Ovary (tissue), 9 donors: ENCODE data around the gene DDX25. TPM values are rescaled to one million over a fixed set of nuclear protein-coding genes. Genes with fewer than 3 reads are reported as not detected.

Experiments
- DNase-seq, 5 donors: peaks; one replicate each; pipeline ENCODE4 v3.0.0-alpha.2; 2019 to 2020
- H3K27ac ChIP-seq, 2 donors: fragments of 200-600 bp; one replicate each; pipeline versions ENCODE4 v1.5.1 to v1.8.0; 2019 to 2022
- H3K27me3 ChIP-seq: fragments of 200-600 bp; one replicate; pipeline ENCODE4 v1.8.0; 2022
- H3K36me3 ChIP-seq: fragments of 200-600 bp; sonication (generic); one replicate; pipeline ENCODE4 v1.5.1; 2019
- H3K4me1 ChIP-seq: one replicate; pipeline ENCODE4 v1.8.1; 2013; ENCODE audit warnings: mild to moderate bottlenecking, moderate library complexity; ENCODE audit not compliant: insufficient read depth
- H3K4me3 ChIP-seq: fragments of 200-600 bp; sonication (generic); one replicate; pipeline ENCODE4 v1.5.1; 2017
- H3K9me3 ChIP-seq, 2 donors: fragments of 200-600 bp in 1 of 2; sonication (generic) in 1 of 2; one replicate each; pipeline versions ENCODE4 v1.5.1 to v1.8.1; 2013 to 2019; ENCODE audit warnings: mild to moderate bottlenecking in 1 of 2, moderate library complexity in 1 of 2
- CTCF ChIP-seq, 3 donors: fragments of 450-650 bp in 2 of 3; fragments of 200-600 bp in 1 of 3; IDR thresholded peaks; one replicate each; pipeline versions ENCODE4 v1.5.1 to v1.8.0; 2016 to 2022; ENCODE audit warnings: antibody characterized with exemption in 3 of 3, mild to moderate bottlenecking in 1 of 3
- EP300 ChIP-seq: sonication (generic); formaldehyde crosslinking; IDR thresholded peaks from one replicate; pipeline ENCODE4 v1.6.1; 2017; ENCODE audit warnings: antibody characterized with exemption
- POLR2A ChIP-seq: fragments of 450-650 bp; IDR thresholded peaks from one replicate; pipeline ENCODE4 v1.6.1; 2017; ENCODE audit warnings: antibody characterized with exemption, mild to moderate bottlenecking, moderate library complexity
- WGBS, 3 donors: extraction: QIAGEN DNeasy Blood & Tissue Kit in 1 of 3; methylation state at CpG; one replicate each; pipeline versions ENCODE4 v1.1.5 to v1.1.7; 2013 to 2017; 5-methylcytosine and 5-hydroxymethylcytosine counted together
- intact Hi-C, 4 donors: fragments of 100-400 bp; cut with DNase I; formaldehyde crosslinking; loops; one replicate each; pipeline versions ENCODE4 v1.11.0 to v1.15.1; 2022 to 2023
- polyA plus RNA-seq, 2 donors: library from polyadenylated mRNA; stranded (reverse); fragments of 200-250 nt in 1 of 2; fragments of 350-450 nt in 1 of 2; fragmentation: Illumina TruSeq in 1 of 2; extraction: RNeasy Lipid Tissue Mini Kit (QIAGEN cat#74804) in 1 of 2; gene quantifications; one replicate each; pipeline ENCODE4 v1.2.3, GENCODE V29; 2013 to 2014
- total RNA-seq, 7 donors: library from RNA; depleted of rRNA in 2 of 7; stranded (reverse); fragments of >200 nt in 2 of 7; fragmentation: NEBNext Ultra II Directional in 3 of 7; extraction: Animal tissue kit (Norgen Biotek cat#: 25700) in 3 of 7; gene quantifications; one replicate each; pipeline versions ENCODE4 v1.1.0 to v1.2.4, GENCODE V29; 2016 to 2023
- donor health status: DM: no; HTN: no; CAD: no; lungs with moderate emphysema.
- donor health status: DM: no; HTN: no; CAD: no.
- donor health status: Bipolar disorder and iron deficiency.
- donor health status: DM: yes; HTN: yes; CAD: no.
- donor health status: DM: no; HTN: no; CAD: no.
- donor health status: DM: yes; HTN: yes; CAD: no.

The DDX25 gene
- total and polyA plus RNA-seq, 9 donors = 0.23 to 0.92 (median 0.58) TPM; not detected in 1

- Histone ChIP-seq H3K4me1 (peaks cover 5% of the 10 kb centered on the region), H3K9me3 (no peaks in the 10 kb centered on the region), H3K4me3 (no peak overlapping the region), H3K27ac (no peak overlapping the region), H3K27me3 (no peaks in the 10 kb centered on the region), H3K36me3 (no peaks in the 10 kb centered on the region)
- DNase-seq = no peak
- 37 to 61% (median 54%) methylated on average over 3 of the region's 3 CpGs for WGBS, 3 donors
- intact Hi-C loops = no loop called here
- TF ChIP-seq CTCF (IDR thresholded peaks at IDR 0.05) (no peak), EP300 (no peak), POLR2A (no peak)
Observed at GRCh38 chr11:125890447-125891100, 13.7 kb upstream of the DDX25 start.

- TF ChIP-seq EP300 = no peak
- TF ChIP-seq POLR2A = no peak
- no peak for TF ChIP-seq CTCF (IDR thresholded peaks at IDR 0.05)
- H3K27me3 ChIP-seq = no peaks in the 10 kb centered on the region
- H3K4me1 ChIP-seq = peaks cover 3% of the 10 kb centered on the region
- H3K27ac ChIP-seq = no peak overlapping the region
- no peak for DNase-seq
- intact Hi-C loops = no loop called here
- H3K9me3 ChIP-seq = no peaks in the 10 kb centered on the region
- H3K4me3 ChIP-seq = no peak overlapping the region
- H3K36me3 ChIP-seq = no peaks in the 10 kb centered on the region
Observed at GRCh38 chr11:125892071-125892470, 12.2 kb upstream of the DDX25 start.

GRCh38 chr11:125892994-125893393 lies 11.3 kb upstream of the DDX25 start:
- no peak for TF ChIP-seq CTCF (IDR thresholded peaks at IDR 0.05)
- TF ChIP-seq POLR2A = no peak
- no peak for TF ChIP-seq EP300
- Histone ChIP-seq H3K36me3 (no peaks in the 10 kb centered on the region), H3K9me3 (no peaks in the 10 kb centered on the region), H3K27me3 (no peaks in the 10 kb centered on the region), H3K27ac (no peak overlapping the region), H3K4me1 (peaks cover 3% of the 10 kb centered on the region), H3K4me3 (no peak overlapping the region)
- intact Hi-C loops = no loop called here
- DNase-seq = no peak

- H3K36me3 ChIP-seq = no peaks in the 10 kb centered on the region
- H3K27ac ChIP-seq = no peak overlapping the region
- H3K27me3 ChIP-seq = no peaks in the 10 kb centered on the region
- no peak for TF ChIP-seq EP300
- TF ChIP-seq CTCF (IDR thresholded peaks at IDR 0.05) = no peak
- TF ChIP-seq POLR2A = no peak
- DNase-seq = no peak
- intact Hi-C loops = no loop called here
- peaks cover 7% of the 10 kb centered on the region for H3K4me1 ChIP-seq
- H3K4me3 ChIP-seq = no peak overlapping the region
- 71 to 81% (median 73%) methylated on average over 6 of the region's 6 CpGs for WGBS, 3 donors
- H3K9me3 ChIP-seq = no peaks in the 10 kb centered on the region
Observed at GRCh38 chr11:125901872-125902271, 2.4 kb upstream of the DDX25 start.
